CD4-positive, alpha-beta memory T cell (primary cell): ENCODE results near the gene TMX3. TPM values are rescaled to one million over a fixed set of nuclear protein-coding genes. Genes with fewer than 3 reads are reported as not detected.

Source experiments
- CTCF ChIA-PET: fragments of 350-600 bp; sonication (Branson Sonifier 250); formaldehyde crosslinking; loops from one replicate; lab custom pipeline; 2021; ENCODE audit warnings: inconsistent platforms; ENCODE audit not compliant: partially characterized antibody; lab: Charles Lee
- POLR2A ChIA-PET: fragments of 350-600 bp; sonication (Branson Sonifier 250); formaldehyde crosslinking; loops from one replicate; lab custom pipeline; 2021; ENCODE audit not compliant: partially characterized antibody; lab: Charles Lee
- DNase-seq, 5 donors: peaks; one replicate each; pipeline versions ENCODE4 v3.0.0 to v3.0.0-alpha.2; 2020 to 2022; ENCODE audit warnings: mixed read lengths in 1 of 5
- H3K27ac ChIP-seq: one replicate; pipeline ENCODE4 v1.7.0; 2013; ENCODE audit warnings: low read depth, low read length
- H3K27me3 ChIP-seq: 2 replicates; pipeline ENCODE4 v1.7.0; 2013; ENCODE audit warnings: mild to moderate bottlenecking, low read length, moderate library complexity; ENCODE audit not compliant: insufficient read depth
- H3K36me3 ChIP-seq: 2 replicates; pipeline ENCODE4 v1.7.0; 2013; ENCODE audit warnings: mild to moderate bottlenecking, low read length, moderate library complexity; ENCODE audit not compliant: insufficient read depth
- H3K4me1 ChIP-seq: 2 replicates; pipeline ENCODE4 v1.7.0; 2013; ENCODE audit warnings: mild to moderate bottlenecking, low read length, moderate library complexity; ENCODE audit not compliant: insufficient read depth
- H3K4me3 ChIP-seq, 2 donors: one replicate each; pipeline ENCODE4 v1.7.0; 2013; ENCODE audit warnings: low read length in 2 of 2, mild to moderate bottlenecking in 1 of 2
- H3K9me3 ChIP-seq, 2 donors: one replicate each; pipeline ENCODE4 v1.7.0; 2013; ENCODE audit warnings: low read length in 2 of 2, control low read depth in 1 of 2; ENCODE audit not compliant: control insufficient read depth in 1 of 2
- H3K27ac Mint-ChIP-seq, 7 donors: one replicate each; pipeline ENCODE4 v1.8.0; 2020 to 2021; ENCODE audit warnings: mixed read lengths in 7 of 7, mild to moderate bottlenecking in 6 of 7, inconsistent platforms in 3 of 7, moderate library complexity in 3 of 7
- H3K27me3 Mint-ChIP-seq, 2 donors: one replicate each; pipeline ENCODE4 v1.8.0; 2020 to 2021; ENCODE audit warnings: mixed read lengths in 2 of 2
- H3K36me3 Mint-ChIP-seq, 2 donors: one replicate each; pipeline ENCODE4 v1.8.0; 2020 to 2021; ENCODE audit warnings: mixed read lengths in 2 of 2, inconsistent platforms in 1 of 2, mild to moderate bottlenecking in 1 of 2
- H3K4me1 Mint-ChIP-seq, 4 donors: one replicate each; pipeline ENCODE4 v1.8.0; 2020 to 2021; ENCODE audit warnings: mixed read lengths in 4 of 4, mild to moderate bottlenecking in 1 of 4
- H3K4me3 Mint-ChIP-seq, 8 donors: one replicate each; pipeline ENCODE4 v1.8.0; 2020 to 2021; ENCODE audit warnings: mixed read lengths in 8 of 8, mild to moderate bottlenecking in 7 of 8, moderate library complexity in 6 of 8, inconsistent platforms in 3 of 8
- H3K9me3 Mint-ChIP-seq, 8 donors: one replicate each; pipeline ENCODE4 v1.8.0; 2020 to 2021; ENCODE audit warnings: mixed read lengths in 8 of 8, mild to moderate bottlenecking in 5 of 8, inconsistent platforms in 3 of 8, moderate library complexity in 1 of 8
- intact Hi-C: fragments of 100-400 bp; cut with micrococcal nuclease; formaldehyde crosslinking; loops from one replicate; pipeline ENCODE4 v1.15.1; 2023
- polyA plus RNA-seq, 2 donors: library from polyadenylated mRNA; unstranded; fragments of 300-500 nt; fragmentation: Illumina TruSeq; gene quantifications; one replicate each; pipeline ENCODE4 v1.2.3, GENCODE V29; 2021
- total RNA-seq, 2 experiments: library from RNA; stranded (reverse); gene quantifications; one replicate each; pipeline ENCODE4 v1.2.3, GENCODE V29; 2021

The TMX3 gene
- total and polyA plus RNA-seq, 4 experiments from 2014 or later, result 19.2 to 73.6 (median 43.8) TPM

DNA sequence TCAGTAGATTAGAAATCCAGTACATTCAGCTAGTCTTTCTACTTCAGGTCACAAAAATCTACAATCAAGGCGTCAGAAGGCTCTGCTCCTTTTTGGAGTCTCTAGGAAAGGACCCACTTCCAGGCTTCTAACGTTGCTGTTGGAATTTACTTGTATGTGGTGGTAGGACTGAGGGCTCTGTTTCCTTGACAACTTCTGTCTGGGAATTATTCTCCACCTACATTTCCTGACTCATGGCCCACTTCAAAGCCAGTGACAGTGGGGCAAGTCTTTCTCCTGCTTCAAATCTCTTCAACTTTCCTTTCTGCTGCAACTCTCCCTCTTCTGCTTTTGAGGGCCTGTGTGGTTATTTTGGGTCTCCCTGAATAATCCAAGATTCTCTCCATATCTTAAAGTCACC, 10.4 kb upstream of the TMX3 start:
- Histone ChIP-seq H3K27me3 (no peaks in the 10 kb centered on the region), H3K36me3 (no peaks in the 10 kb centered on the region), H3K27ac (no peak overlapping the region), H3K4me1 (peaks cover 16% of the 10 kb centered on the region), H3K4me3 (no peak overlapping the region), H3K9me3 (no peaks in the 10 kb centered on the region)
- CTCF ChIA-PET, result no interaction called here
- POLR2A ChIA-PET, result no interaction called here
- no peak overlapping the region for H3K4me3 Mint-ChIP-seq
- H3K9me3 Mint-ChIP-seq, result no peaks in the 10 kb centered on the region
- peaks cover 17 to 32% (median 20%) of the 10 kb centered on the region in 4 donors for H3K4me1 Mint-ChIP-seq
- intact Hi-C loops, result no loop called here
- DNase-seq, result no peak
- no peaks in the 10 kb centered on the region for H3K36me3 Mint-ChIP-seq
- no peak overlapping the region for H3K27ac Mint-ChIP-seq
- H3K27me3 Mint-ChIP-seq, result peaks cover 0 to 2% of the 10 kb centered on the region in 2 donors

DNA sequence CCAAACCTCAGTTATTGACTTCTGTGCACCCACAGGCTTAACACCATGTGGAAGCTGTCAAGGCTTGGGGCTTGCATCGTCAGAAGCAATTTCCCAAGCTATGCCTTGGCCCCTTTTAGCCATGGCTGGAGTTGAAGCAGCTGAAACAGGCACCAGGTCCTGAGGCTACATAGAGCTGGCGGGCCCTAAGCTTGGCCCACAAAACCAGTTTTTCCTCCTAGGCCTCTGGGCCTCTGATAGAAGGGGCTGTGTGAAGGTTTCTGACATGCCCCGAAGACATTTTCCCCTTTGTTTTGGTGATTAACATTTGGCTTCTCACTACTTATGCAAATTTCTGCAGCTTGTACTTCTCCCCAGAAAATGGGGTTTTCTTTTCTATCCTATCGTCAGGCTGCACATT, 9.1 kb upstream of the TMX3 start:
- Mint-ChIP-seq H3K27me3 (no peaks in the 10 kb centered on the region), H3K4me3 (no peak overlapping the region), H3K27ac (no peak overlapping the region), H3K4me1 (peaks cover 17 to 34% (median 21%) of the 10 kb centered on the region in 4 donors), H3K36me3 (peaks cover 1 to 4% of the 10 kb centered on the region in 2 donors), H3K9me3 (no peaks in the 10 kb centered on the region)
- Histone ChIP-seq H3K27me3 (no peaks in the 10 kb centered on the region), H3K4me3 (no peak overlapping the region), H3K4me1 (peaks cover 16% of the 10 kb centered on the region), H3K27ac (no peak overlapping the region), H3K36me3 (no peaks in the 10 kb centered on the region), H3K9me3 (no peaks in the 10 kb centered on the region)
- no peak for DNase-seq
- POLR2A ChIA-PET, result interaction anchor here (1.3 kb wide), 1 partner anchor 10 kb away, joined by 3 read pairs; the partner anchor contains the start of gene TMX3
- intact Hi-C loops, result no loop called here
- CTCF ChIA-PET, result no interaction called here

GRCh38 chr18:68723539-68723938, 8.6 kb upstream of the TMX3 start:
- no peak overlapping the region for H3K27ac ChIP-seq
- intact Hi-C loops, result no loop called here
- Mint-ChIP-seq H3K4me3 (peak overlapping the region in 3 of 8 donors; percentile 12 to 49 (median 14)), H3K4me1 (peaks cover 17 to 34% (median 21%) of the 10 kb centered on the region in 4 donors), H3K9me3 (no peaks in the 10 kb centered on the region), H3K36me3 (peaks cover 1 to 4% of the 10 kb centered on the region in 2 donors), H3K27ac (peak overlapping the region in 2 of 7 donors; percentile 66 to 67), H3K27me3 (no peaks in the 10 kb centered on the region)
- H3K9me3 ChIP-seq, result no peaks in the 10 kb centered on the region
- POLR2A ChIA-PET, result interaction anchor here (1.3 kb wide), 1 partner anchor 9 kb away, joined by 3 read pairs; the partner anchor contains the start of gene TMX3
- H3K4me3 ChIP-seq, result no peak overlapping the region
- no peaks in the 10 kb centered on the region for H3K36me3 ChIP-seq
- H3K4me1 ChIP-seq, result peaks cover 16% of the 10 kb centered on the region
- DNase-seq, result no peak
- no peaks in the 10 kb centered on the region for H3K27me3 ChIP-seq
- CTCF ChIA-PET, result no interaction called here

- ChIA-PET CTCF (no interaction called here), POLR2A (interaction anchor here (1.3 kb wide), 1 partner anchor 8 kb away, joined by 3 read pairs; the partner anchor contains the start of gene TMX3)
- peaks cover 16% of the 10 kb centered on the region for H3K4me1 ChIP-seq
- no peaks in the 10 kb centered on the region for H3K36me3 ChIP-seq
- Mint-ChIP-seq H3K4me3 (no peak overlapping the region), H3K27me3 (no peaks in the 10 kb centered on the region), H3K4me1 (peaks cover 17 to 34% (median 21%) of the 10 kb centered on the region in 4 donors), H3K9me3 (no peaks in the 10 kb centered on the region), H3K27ac (peak overlapping the region in 4 of 7 donors; percentile 66 to 94 (median 80)), H3K36me3 (peaks cover 1 to 4% of the 10 kb centered on the region in 2 donors)
- no peaks in the 10 kb centered on the region for H3K27me3 ChIP-seq
- H3K9me3 ChIP-seq, result no peaks in the 10 kb centered on the region
- no peak for DNase-seq
- intact Hi-C loops, result no loop called here
- no peak overlapping the region for H3K27ac ChIP-seq
- no peak overlapping the region for H3K4me3 ChIP-seq
These were observed 7.9 kb upstream of the TMX3 start for GRCh38 chr18:68722821-68723220.

GRCh38 chr18:68721681-68722583, 7.0 kb upstream of the TMX3 start:
- Histone ChIP-seq H3K36me3 (no peaks in the 10 kb centered on the region), H3K4me3 (peak overlapping the region; percentile 15 to 49), H3K4me1 (peaks cover 16% of the 10 kb centered on the region), H3K9me3 (no peaks in the 10 kb centered on the region), H3K27me3 (no peaks in the 10 kb centered on the region), H3K27ac (peak overlapping the region; percentile 51)
- H3K27ac Mint-ChIP-seq, result peak overlapping the region; percentile 84 to 95 (median 93)
- H3K4me3 Mint-ChIP-seq, result peak overlapping the region; percentile 77 to 93 (median 88)
- no peaks in the 10 kb centered on the region for H3K27me3 Mint-ChIP-seq
- peak in 4 of 5 donors; percentile 27 to 45 (median 28) for DNase-seq
- peaks cover 17 to 34% (median 21%) of the 10 kb centered on the region in 4 donors for H3K4me1 Mint-ChIP-seq
- intact Hi-C loops, result no loop called here
- H3K36me3 Mint-ChIP-seq, result peaks cover 1 to 4% of the 10 kb centered on the region in 2 donors
- H3K9me3 Mint-ChIP-seq, result no peaks in the 10 kb centered on the region
- CTCF ChIA-PET, result no interaction called here
- POLR2A ChIA-PET, result no interaction called here

GRCh38 chr18:68714366-68714711, 569 bp downstream of the TMX3 start:
- Histone ChIP-seq H3K4me1 (peaks cover 40% of the 10 kb centered on the region), H3K9me3 (no peaks in the 10 kb centered on the region), H3K27ac (peak overlapping the region; percentile 73), H3K27me3 (no peaks in the 10 kb centered on the region), H3K36me3 (peaks cover 16% of the 10 kb centered on the region), H3K4me3 (peak overlapping the region; percentile 74 to 77)
- intact Hi-C loops, result loop anchor here (10.0 kb wide), 2 partner anchors 1200 to 1370 kb away; no protein-coding TSS in a partner anchor
- Mint-ChIP-seq H3K36me3 (peaks cover 21 to 50% of the 10 kb centered on the region in 2 donors), H3K4me1 (peaks cover 37 to 53% (median 42%) of the 10 kb centered on the region in 4 donors), H3K9me3 (no peaks in the 10 kb centered on the region), H3K27ac (peak overlapping the region; percentile 47 to 99 (median 89)), H3K27me3 (no peaks in the 10 kb centered on the region), H3K4me3 (peak overlapping the region; percentile 95 to 100 (median 100))
- peak in 3 of 5 donors; percentile 6 to 13 (median 11) for DNase-seq
- ChIA-PET CTCF (no interaction called here), POLR2A (interaction anchor here (1.0 to 1.3 kb wide), 2 partner anchors 9 to 1492 kb away, joined by 3 to 7 read pairs; partner anchors contain the start of gene RTTN)

DNA sequence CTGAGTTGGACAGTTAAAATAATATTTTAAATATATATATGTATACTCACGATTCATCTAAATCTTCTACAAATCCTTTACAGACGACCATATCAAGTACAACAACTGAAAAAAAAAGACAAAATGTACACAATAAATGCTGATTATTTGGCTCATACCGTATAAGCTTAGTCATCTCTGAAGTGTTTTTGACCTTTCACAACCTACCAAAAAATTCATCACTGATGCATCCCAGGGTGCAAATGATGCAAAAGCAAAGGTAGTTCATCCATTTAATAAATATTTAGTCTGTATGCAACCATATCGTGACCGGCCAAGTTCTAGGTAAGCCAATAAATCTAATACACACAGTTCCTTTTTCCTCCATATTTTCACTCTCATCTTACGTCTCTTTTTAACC, 1.1 kb downstream of the TMX3 start:
- Histone ChIP-seq H3K9me3 (no peaks in the 10 kb centered on the region), H3K27me3 (no peaks in the 10 kb centered on the region), H3K36me3 (peaks cover 18% of the 10 kb centered on the region), H3K4me1 (peaks cover 43% of the 10 kb centered on the region), H3K4me3 (peak overlapping the region; percentile 74 to 77), H3K27ac (peak overlapping the region; percentile 73)
- Mint-ChIP-seq H3K9me3 (no peaks in the 10 kb centered on the region), H3K4me1 (peaks cover 39 to 58% (median 47%) of the 10 kb centered on the region in 4 donors), H3K27me3 (no peaks in the 10 kb centered on the region), H3K36me3 (peaks cover 23 to 55% of the 10 kb centered on the region in 2 donors), H3K27ac (peak overlapping the region; percentile 69 to 99 (median 89)), H3K4me3 (peak overlapping the region; percentile 95 to 100 (median 100))
- ChIA-PET CTCF (no interaction called here), POLR2A (interaction anchor here (1.0 to 1.3 kb wide), 2 partner anchors 10 to 1492 kb away, joined by 3 to 7 read pairs; partner anchors contain the start of gene RTTN)
- DNase-seq, result no peak
- intact Hi-C loops, result loop anchor here (10.0 kb wide), 2 partner anchors 1201 to 1371 kb away; no protein-coding TSS in a partner anchor
